ENCODE data around the gene NPW. TPM values are rescaled to one million over a fixed set of nuclear protein-coding genes. Genes with fewer than 3 reads are reported as not detected.

Gene NPW
- total and polyA plus RNA-seq, 8 donors: 0.55 to 12.4 (median 2.0) TPM; not detected in 4

DNA sequence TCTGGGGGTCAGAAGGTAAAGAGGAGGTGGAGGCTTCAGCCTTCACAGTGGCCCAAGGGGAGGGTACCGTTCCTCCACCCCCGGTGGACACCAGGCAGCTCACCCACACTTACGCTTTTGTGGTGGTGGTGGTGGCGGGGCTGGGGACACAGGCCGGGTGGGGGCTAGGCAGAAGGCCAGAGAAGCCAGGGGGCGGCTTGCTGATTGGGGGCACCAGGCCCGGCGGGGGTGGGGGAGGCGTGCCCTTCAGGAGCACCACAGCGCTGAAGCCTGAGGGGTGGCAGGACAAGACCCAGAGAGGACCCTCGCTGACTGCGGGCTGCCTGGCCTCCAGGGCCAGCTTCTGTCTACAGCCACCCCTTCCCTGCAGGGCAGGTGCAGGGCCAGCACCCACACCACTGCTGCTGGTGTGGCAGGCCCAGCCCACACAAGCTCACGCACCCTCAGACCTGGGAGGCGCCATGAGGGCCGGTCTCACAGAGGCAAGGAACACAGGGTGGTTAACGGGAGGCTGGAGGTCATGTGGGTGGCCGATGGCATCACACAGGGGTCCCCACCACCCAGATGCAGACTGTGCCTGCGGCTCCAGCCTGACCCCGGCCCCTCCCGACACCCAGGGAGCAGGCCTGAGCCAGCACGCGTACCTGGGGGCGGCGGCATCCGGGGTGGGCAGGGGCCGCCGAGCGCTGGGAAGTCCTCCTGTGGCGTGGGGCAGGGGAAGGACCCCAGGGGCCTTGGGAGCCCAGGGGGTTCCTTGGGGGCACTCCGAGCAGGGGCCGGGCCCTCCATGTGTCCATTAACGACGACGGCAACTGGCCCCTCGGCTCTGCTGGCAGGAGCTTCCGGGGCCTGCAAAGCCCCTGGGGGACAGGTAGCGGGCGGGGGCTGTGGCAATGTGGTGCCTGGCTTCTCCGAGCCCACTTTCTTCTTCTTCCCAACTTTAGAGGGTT, 20.5 kb upstream of the NPW start:
- intact Hi-C loops (cut with DNase I; ENCODE audit: low total_unique reads): no loop called here
- no peaks in the 10 kb centered on the region for H3K9me3 ChIP-seq
- H3K27ac ChIP-seq: no peak overlapping the region
- no peak overlapping the region for H3K4me3 ChIP-seq
- 93 to 95% (median 94%) methylated on average over 19 to 39 of the region's 39 CpGs for WGBS, 5 donors
- H3K4me1 ChIP-seq: peaks cover 4 to 14% (median 12%) of the 10 kb centered on the region in 4 donors
- peaks cover 52 to 79% (median 70%) of the 10 kb centered on the region in 4 donors for H3K36me3 ChIP-seq
- H3K27me3 ChIP-seq: no peaks in the 10 kb centered on the region
- TF ChIP-seq POLR2AphosphoS5 (IDR thresholded peaks at IDR 0.05): no peak
- TF ChIP-seq POLR2A (IDR thresholded peaks at IDR 0.05): no peak
- no peak for TF ChIP-seq EP300 (IDR thresholded peaks at IDR 0.05)
- TF ChIP-seq, protein P1, sequence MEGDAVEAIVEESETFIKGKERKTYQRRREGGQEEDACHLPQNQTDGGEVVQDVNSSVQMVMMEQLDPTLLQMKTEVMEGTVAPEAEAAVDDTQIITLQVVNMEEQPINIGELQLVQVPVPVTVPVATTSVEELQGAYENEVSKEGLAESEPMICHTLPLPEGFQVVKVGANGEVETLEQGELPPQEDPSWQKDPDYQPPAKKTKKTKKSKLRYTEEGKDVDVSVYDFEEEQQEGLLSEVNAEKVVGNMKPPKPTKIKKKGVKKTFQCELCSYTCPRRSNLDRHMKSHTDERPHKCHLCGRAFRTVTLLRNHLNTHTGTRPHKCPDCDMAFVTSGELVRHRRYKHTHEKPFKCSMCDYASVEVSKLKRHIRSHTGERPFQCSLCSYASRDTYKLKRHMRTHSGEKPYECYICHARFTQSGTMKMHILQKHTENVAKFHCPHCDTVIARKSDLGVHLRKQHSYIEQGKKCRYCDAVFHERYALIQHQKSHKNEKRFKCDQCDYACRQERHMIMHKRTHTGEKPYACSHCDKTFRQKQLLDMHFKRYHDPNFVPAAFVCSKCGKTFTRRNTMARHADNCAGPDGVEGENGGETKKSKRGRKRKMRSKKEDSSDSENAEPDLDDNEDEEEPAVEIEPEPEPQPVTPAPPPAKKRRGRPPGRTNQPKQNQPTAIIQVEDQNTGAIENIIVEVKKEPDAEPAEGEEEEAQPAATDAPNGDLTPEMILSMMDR (IDR thresholded peaks at IDR 0.05): no peak
- no peak for DNase-seq

DNA sequence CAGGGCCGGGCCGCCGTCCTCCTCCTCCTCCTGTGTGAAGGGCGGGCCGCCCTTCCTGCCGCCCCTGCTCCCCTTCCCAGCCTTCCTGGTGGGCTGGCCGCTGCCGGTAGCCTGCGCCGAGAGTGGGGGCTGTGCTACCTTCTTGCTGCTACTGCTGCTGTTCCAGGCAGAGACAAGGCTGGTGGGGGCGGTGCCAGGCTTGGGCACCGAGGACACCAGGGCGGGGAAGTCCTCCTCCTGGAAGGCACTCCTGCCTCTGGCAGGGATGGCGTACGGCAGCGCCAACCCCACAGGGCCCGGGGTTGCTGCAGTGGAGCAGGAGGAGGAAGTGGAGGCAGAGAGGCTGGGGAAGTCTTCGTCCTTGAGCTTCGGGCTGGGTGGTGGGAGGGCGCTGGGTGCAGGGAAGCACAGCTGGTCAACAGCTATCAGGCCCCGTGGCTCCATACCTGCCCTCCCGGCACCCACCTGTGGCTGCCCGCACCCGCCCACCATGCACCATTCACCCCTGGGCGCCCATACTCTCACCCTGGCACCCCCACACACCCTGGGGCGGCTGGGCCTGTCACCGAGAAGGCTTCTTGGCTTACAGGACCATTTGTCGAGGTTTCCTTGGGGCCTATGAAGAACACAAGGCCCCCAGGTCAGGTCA, 19.6 kb upstream of the NPW start:
- no peak for TF ChIP-seq POLR2AphosphoS5 (IDR thresholded peaks at IDR 0.05)
- Histone ChIP-seq H3K4me1 (peaks cover 12 to 22% (median 20%) of the 10 kb centered on the region in 4 donors), H3K36me3 (peaks cover 52 to 79% (median 72%) of the 10 kb centered on the region in 4 donors), H3K9me3 (no peaks in the 10 kb centered on the region), H3K27ac (no peak overlapping the region), H3K27me3 (no peaks in the 10 kb centered on the region), H3K4me3 (no peak overlapping the region)
- DNase-seq: no peak
- intact Hi-C loops (cut with DNase I; ENCODE audit: low total_unique reads): no loop called here
- WGBS, 5 donors: 88 to 92% (median 90%) methylated on average over 12 to 28 of the region's 28 CpGs

DNA sequence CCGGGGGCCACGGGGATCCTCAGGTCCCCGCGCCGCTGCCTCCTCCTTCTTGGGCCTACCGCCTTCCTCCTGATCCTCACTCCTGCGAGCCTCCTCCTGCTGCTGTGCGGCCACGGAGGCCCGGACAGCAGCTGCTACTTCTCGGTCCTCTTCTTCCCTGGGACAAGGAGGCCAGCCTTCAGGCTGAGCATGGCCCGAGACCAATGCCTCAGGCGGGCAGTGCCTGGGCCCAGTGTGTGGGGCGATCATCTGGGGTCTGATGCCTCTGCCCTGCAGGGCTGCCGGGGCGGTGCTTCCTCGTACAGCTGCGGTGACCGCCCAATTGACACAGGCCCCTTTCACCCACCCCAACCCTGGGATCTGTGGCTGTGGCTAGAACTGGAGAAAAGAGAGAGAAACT, 18.6 kb upstream of the NPW start:
- WGBS, 5 donors: 95 to 98% (median 96%) methylated on average over 13 to 19 of the region's 19 CpGs
- H3K36me3 ChIP-seq: peaks cover 52 to 83% (median 76%) of the 10 kb centered on the region in 4 donors
- TF ChIP-seq, protein P1 (IDR thresholded peaks at IDR 0.05): no peak
- no peak for TF ChIP-seq POLR2A (IDR thresholded peaks at IDR 0.05)
- TF ChIP-seq POLR2AphosphoS5 (IDR thresholded peaks at IDR 0.05): no peak
- no peak for TF ChIP-seq EP300 (IDR thresholded peaks at IDR 0.05)
- no peak overlapping the region for H3K4me3 ChIP-seq
- H3K4me1 ChIP-seq: peaks cover 22 to 32% (median 30%) of the 10 kb centered on the region in 4 donors
- H3K27me3 ChIP-seq: no peaks in the 10 kb centered on the region
- DNase-seq: no peak
- no peak overlapping the region for H3K27ac ChIP-seq
- H3K9me3 ChIP-seq: no peaks in the 10 kb centered on the region
- intact Hi-C loops (cut with DNase I; ENCODE audit: low total_unique reads): no loop called here

DNA sequence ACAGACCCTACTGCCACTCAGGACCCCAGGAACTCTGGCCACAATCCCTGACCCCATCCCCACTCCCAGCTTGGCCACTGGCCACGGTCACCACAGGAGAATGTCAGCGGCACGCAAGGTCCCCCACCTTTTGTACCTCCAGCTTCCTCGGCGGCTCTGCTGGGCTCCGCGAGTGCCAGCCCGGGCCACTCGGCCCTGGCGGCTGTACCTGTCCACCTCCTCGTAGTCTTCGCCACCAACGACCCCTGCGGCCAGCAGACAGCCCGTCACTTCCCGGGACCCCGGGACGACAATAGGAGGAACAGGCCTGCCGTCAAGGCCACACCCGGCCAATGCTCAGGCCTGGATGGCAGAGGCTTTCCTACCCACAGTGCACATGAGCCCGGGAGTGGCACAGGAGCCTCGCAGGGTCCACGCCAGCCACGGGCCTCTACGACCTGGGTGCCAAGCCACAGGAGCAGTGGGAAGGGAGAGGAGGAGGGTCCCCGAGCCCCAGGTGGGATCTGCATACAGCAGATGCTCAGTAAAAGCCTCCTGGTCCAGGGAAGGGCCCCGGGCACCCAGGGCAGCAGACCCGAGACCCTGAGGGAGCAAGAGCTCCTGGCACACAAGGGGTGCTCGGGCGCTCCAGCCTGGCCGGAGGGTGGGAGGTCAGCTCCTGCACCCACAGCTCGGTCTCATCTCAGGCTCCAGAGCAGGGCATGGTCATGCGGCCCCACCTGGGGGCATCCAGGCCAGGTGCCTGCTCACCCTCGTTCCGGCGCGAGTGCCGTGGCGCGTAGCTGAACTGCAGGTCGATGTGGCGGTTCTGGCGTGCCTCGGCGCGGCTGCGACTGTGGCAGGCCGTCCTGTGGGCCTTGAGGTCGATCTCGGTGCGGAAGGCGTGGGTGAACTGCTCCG, 17.9 kb upstream of the NPW start:
- no peak for TF ChIP-seq EP300 (IDR thresholded peaks at IDR 0.05)
- TF ChIP-seq, protein P1 (IDR thresholded peaks at IDR 0.05): no peak
- no peak for TF ChIP-seq POLR2AphosphoS5 (IDR thresholded peaks at IDR 0.05)
- no peak for TF ChIP-seq POLR2A (IDR thresholded peaks at IDR 0.05)
- no peak for DNase-seq
- Histone ChIP-seq H3K27me3 (no peaks in the 10 kb centered on the region), H3K9me3 (no peaks in the 10 kb centered on the region), H3K36me3 (peaks cover 52 to 81% (median 76%) of the 10 kb centered on the region in 4 donors), H3K27ac (no peak overlapping the region), H3K4me3 (no peak overlapping the region), H3K4me1 (peaks cover 29 to 39% (median 35%) of the 10 kb centered on the region in 4 donors)
- intact Hi-C loops (cut with DNase I; ENCODE audit: low total_unique reads): no loop called here
- 94 to 97% (median 95%) methylated on average over 45 to 53 of the region's 53 CpGs for WGBS, 5 donors

Measured in stomach (tissue), 9 donors.